ENCODE results near the gene UNC13C. TPM values are rescaled to one million over a fixed set of nuclear protein-coding genes. Genes with fewer than 3 reads are reported as not detected.

Gene UNC13C
- total RNA-seq, 1 donor from 2014 or later, result 18.8 TPM

- FAIRE-seq, result no peak
- DNase-seq (ENCODE audit: low spot score in 2 of 2), result no peak
Measured at GRCh38 chr15:54282228-54282836, 304.1 kb downstream of the UNC13C start.

- FAIRE-seq (no peak), DNase-seq (ENCODE audit: low spot score in 2 of 2) (no peak)
Measured at GRCh38 chr15:54288049-54288448, 309.8 kb downstream of the UNC13C start.

DNA sequence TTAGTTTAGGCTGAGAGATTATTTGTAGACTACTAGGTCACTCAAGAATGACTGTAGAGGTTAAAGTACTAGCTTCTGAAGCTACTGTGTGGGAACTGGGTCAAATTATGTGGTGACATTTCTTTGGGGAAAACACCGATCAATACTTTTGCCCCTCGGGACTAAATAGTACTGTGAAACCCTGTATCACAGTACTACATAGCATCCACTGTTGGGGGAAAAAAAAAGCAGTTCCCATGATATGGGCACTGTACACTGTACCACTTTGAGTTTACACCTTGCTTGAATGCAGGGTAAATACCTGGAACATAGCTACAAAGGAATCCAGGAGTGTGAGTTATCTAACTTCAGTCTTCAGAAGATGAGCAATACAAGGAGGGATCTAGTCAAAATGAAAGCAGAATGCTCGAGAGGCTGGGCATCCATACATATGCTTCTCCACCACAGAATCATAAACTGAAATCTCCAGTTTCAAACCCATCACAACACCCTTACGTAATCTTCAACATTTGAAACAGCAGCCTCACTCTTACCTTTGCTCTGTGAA lies 311.4 kb downstream of the UNC13C start:
- DNase-seq (ENCODE audit: low spot score in 2 of 2), result no peak
- FAIRE-seq, result no peak

DNA sequence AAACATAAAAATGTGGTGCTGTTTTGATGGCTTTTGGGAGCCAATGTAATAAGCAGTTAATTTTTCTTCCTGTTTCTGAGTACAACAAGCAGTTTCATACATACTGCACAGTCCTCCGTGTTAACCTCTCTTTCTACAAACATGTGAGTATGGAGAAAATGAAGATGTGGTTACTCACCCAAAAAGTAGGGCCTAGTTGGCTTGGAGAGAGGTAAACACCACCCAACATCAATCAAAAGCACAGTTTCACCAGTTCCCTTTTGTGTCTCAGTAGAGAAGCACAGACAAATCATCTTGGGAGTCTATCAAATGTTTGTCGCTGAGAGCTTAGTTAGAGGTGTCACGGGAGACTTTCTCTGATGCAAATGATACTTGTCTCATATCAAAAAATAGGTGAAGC lies 320.2 kb downstream of the UNC13C start:
- FAIRE-seq (no peak), DNase-seq (ENCODE audit: low spot score in 2 of 2) (no peak)

GRCh38 chr15:54304321-54304720 lies 326.1 kb downstream of the UNC13C start:
- FAIRE-seq (no peak), DNase-seq (ENCODE audit: low spot score in 2 of 2) (no peak)

- no peak for FAIRE-seq
- DNase-seq (ENCODE audit: low spot score in 2 of 2), result no peak
Measured at GRCh38 chr15:54305138-54305537, 326.9 kb downstream of the UNC13C start.

DNA sequence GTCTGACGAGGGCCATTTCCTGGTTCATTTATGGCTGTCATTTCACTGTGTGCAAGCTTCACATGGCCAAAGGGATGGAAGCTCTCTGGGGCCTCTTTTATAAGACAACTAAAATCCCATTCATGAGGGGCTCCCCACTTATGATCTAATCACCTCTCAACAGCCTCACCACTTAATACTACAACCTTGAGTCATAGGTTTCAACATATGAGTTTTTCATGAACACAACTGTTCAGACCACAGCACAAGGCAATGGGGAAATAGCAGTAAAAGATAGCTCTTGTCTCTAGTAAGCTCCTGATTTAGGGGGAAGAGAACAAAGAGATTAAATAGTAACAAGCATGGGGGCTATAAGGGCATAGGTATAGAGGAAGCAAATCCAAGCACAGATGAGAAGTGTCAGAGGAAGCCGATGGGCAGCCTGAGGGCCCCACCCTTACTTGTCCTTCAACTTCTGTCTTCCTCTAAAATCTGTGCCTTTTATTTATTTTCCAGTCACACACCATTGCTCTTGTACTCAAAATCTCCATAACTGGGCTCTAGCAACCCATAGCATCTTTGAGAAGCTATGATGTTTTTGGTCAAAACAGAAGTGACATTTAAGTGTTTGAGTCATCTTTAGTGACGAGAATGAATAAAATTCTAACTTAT lies 329.1 kb downstream of the UNC13C start:
- DNase-seq (ENCODE audit: low spot score in 2 of 2) (no peak), FAIRE-seq (no peak)

DNA sequence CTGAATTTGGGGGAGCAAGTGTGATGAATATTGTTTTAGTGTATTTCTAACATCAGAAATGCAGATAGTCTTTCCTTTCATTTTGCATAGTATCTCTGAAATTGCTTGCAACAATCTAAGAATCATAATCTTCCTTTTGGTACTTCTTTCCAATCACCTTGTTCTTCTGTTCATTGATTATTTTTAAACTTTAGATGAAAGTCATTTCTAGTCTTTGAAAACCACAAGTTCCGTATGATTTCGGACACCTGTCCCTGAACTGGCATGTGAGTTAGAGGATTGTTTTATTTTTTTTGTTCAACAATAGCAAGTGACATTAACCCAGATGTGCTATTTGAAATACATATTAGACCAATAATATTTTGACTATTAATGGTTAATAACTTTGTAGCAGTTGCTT lies 329.7 kb downstream of the UNC13C start:
- no peak for FAIRE-seq
- DNase-seq (ENCODE audit: low spot score in 2 of 2), result no peak

GRCh38 chr15:54312528-54312927 lies 334.3 kb downstream of the UNC13C start:
- FAIRE-seq (no peak), DNase-seq (ENCODE audit: low spot score in 2 of 2) (no peak)

DNA sequence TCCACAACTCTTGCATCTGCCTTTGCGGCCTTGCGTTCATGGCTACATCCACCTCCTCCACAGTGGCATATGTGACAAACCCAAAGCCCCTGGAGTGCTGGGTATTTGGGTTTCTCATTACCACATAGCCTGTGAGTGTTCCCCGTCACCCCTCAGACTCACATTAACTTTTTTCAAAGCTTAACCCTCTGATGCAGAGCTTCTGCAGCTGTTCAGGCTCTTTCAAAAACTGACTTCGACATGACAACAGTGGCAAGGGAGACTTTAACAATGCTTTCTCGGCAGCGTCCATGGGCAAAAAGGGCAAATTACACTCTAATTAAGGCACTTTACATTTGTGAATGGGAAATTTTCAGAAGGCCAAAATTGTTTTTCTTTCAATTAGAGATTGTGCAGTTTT lies 343.2 kb downstream of the UNC13C start:
- DNase-seq (ENCODE audit: low spot score in 2 of 2) (no peak), FAIRE-seq (no peak)

DNA sequence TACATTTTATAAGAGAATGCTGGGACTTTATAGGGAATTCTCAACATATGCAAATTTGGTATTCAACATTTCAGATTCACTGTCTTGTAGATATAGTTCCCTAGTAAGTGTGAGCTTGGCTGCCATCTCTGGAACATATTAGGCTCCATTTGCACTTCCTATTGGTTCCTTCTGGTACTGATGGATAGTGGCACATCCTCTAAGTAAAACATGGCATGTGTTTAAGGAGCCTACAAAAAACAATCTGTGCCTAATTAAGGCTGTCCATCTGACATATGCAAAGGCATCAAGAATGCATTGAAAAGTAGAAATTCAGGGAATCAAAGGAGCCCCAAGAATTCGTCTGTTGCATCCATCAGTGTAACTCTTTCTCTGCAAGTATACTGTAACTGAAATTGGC lies 344.1 kb downstream of the UNC13C start:
- FAIRE-seq, result no peak

DNA sequence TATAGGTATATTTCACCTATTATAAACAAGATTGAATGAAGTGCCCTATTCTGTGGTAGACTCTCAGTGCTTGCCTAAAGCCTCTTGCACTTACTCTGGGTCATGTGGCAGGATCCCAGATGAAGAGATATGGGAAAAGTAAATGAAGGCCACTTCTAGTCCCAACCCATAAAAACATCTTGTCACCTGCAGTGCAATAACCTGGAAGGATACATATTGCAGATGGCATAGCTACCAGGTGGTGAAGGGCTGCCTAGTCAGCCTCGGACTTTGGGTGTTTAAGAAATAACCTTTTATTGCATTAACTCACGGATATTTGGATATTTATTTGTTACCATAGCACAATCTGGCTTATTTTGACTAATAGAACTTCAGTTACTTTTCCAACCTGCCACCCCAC lies 367.1 kb downstream of the UNC13C start:
- no peak for FAIRE-seq

More for the DNA sequence above, 344.1 kb downstream of the UNC13C start:
- no peak for DNase-seq (ENCODE audit: low spot score in 2 of 2)

GRCh38 chr15:54345827-54346226 lies 367.6 kb downstream of the UNC13C start:
- DNase-seq (ENCODE audit: low spot score in 2 of 2) (no peak), FAIRE-seq (no peak)

More for the DNA sequence above, 367.1 kb downstream of the UNC13C start:
- no peak for DNase-seq (ENCODE audit: low spot score in 2 of 2)

GRCh38 chr15:54347082-54347827 lies 369.0 kb downstream of the UNC13C start:
- DNase-seq (ENCODE audit: low spot score in 2 of 2) (no peak), FAIRE-seq (no peak)

DNA sequence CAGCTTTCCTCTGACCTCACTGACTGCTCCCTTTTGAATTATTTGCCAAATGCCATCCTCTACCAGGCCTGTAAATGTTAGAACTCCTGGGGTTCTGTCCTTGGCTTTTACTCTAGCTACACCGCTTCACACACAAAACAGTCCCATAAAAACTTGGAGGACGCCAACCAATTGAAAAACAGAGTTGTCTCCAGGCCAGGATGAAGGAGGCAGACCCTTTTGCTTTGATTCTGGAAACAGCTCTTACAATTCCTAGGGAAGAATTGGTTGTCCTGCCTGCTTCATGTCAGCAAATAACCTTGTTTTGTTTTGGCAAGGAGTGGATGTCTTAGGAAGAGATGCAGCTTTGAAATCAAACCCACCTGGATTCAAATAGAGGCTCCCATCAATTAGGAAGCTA lies 375.5 kb downstream of the UNC13C start:
- no peak for DNase-seq (ENCODE audit: low spot score in 2 of 2)

DNA sequence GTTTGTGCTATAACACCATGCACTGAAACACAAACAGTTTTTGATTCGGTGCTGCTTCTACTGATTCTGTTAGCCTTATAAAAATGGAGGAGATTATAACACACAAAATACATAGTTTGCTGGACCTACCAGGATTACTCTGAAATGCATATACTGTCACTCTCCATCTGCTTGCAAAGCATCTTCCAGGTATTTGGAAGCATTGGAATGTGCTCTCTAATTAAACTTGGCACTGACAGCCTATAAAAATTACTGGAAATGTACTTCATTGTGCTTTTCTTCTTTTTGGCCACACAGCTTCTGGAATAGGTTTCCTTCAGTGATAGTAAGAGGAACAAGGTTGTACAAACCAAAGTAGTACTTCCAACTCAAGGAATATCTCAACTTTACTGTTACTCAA lies 376.1 kb downstream of the UNC13C start:
- no peak for FAIRE-seq
- no peak for DNase-seq (ENCODE audit: low spot score in 2 of 2)

More for the DNA sequence above, 375.5 kb downstream of the UNC13C start:
- FAIRE-seq, result no peak

GRCh38 chr15:54364961-54365360 lies 386.7 kb downstream of the UNC13C start:
- no peak for DNase-seq (ENCODE audit: low spot score in 2 of 2)
- no peak for FAIRE-seq

- FAIRE-seq (no peak), DNase-seq (ENCODE audit: low spot score in 2 of 2) (no peak)
Measured at GRCh38 chr15:54373332-54373731, 395.1 kb downstream of the UNC13C start.

GRCh38 chr15:54374184-54374952 lies 396.1 kb downstream of the UNC13C start:
- DNase-seq (ENCODE audit: low spot score in 2 of 2), result no peak
- no peak for FAIRE-seq

DNA sequence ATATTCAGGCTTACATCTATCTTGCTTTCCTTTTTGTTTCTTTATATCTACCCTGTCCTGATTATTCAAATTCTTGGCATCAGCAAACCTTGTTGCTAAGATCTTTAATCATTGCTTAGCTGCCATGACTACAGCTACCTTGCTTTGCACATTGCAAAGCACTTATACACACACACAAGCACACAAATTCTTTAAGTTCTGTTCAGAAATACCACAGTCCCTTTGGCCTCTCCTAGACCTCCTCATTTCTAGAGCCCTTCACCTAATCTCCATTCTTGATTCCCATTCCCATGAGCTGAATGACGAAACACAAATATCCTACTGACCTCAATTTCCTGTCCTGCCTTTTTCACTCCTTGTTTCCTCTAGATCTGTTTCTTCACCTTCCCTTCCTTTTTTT lies 409.6 kb downstream of the UNC13C start:
- FAIRE-seq, result no peak
- DNase-seq (ENCODE audit: low spot score in 2 of 2), result no peak

DNA sequence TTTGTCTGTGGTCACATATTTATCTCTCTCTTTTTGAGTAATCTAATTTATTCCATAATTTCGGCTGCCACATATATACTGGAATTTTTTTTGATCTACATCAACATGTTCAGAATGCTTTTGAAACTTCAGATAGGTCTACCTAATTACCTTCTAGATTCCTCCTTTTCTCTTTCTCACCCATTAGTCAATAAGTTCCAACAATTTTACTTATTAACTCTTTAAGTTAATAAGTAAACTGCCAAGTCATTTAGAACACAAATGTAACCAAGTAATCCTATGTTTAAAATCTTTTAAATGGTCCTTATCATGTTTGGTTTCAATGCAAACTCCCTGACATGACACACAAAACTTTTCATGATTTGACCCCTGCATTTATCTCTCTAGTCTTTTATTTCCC lies 410.5 kb downstream of the UNC13C start:
- no peak for DNase-seq (ENCODE audit: low spot score in 2 of 2)
- no peak for FAIRE-seq

Measured in frontal cortex (tissue), 4 donors.